PC-9 (cell line): ENCODE results near the gene EFNA3. TPM values are rescaled to one million over a fixed set of nuclear protein-coding genes. Genes with fewer than 3 reads are reported as not detected.

ENCODE experiments used
- BruUV-seq: library from RNA; stranded (reverse); fragments of 400-500 nt; replicated peaks from 2 replicates; lab custom pipeline; 2021; lab: Mats Ljungman, UMichigan
- CTCF ChIA-PET: fragments of 300-600 bp; sonication (Branson Sonifier 250); formaldehyde crosslinking; loops from one replicate; lab custom pipeline; 2022; ENCODE audit warnings: antibody characterized with exemption; lab: Charles Lee
- POLR2A ChIA-PET: fragments of 300-600 bp; sonication (Branson Sonifier 250); formaldehyde crosslinking; loops from one replicate; lab custom pipeline; 2022; ENCODE audit warnings: antibody characterized with exemption; ENCODE audit not compliant: unreplicated experiment; lab: Charles Lee
- DNase-seq, 2 experiments: peaks; one replicate each; pipeline versions ENCODE4 v3.0.0 to v3.0.0-alpha.2; 2015 to 2022; ENCODE audit warnings: mixed read lengths in 1 of 2
- H2AFZ ChIP-seq: fragments of 200-600 bp; sonication (generic); 2 replicates; pipeline ENCODE4 v1.8.1; 2017; ENCODE audit warnings: antibody characterized with exemption
- H3F3A ChIP-seq: fragments of 200-600 bp; sonication (generic); 2 replicates; pipeline ENCODE4 v1.8.1; 2017; ENCODE audit warnings: antibody characterized with exemption, mild to moderate bottlenecking, low read depth; ENCODE audit not compliant: insufficient read depth
- H3K27ac ChIP-seq: fragments of 200-600 bp; sonication (generic); 2 replicates; pipeline ENCODE4 v1.6.1; 2016; ENCODE audit warnings: mixed run types
- H3K27me3 ChIP-seq: fragments of 200-600 bp; sonication (generic); 2 replicates; pipeline ENCODE4 v1.6.1; 2016; ENCODE audit warnings: low read depth, mixed run types; ENCODE audit not compliant: insufficient read depth
- H3K36me3 ChIP-seq: fragments of 200-600 bp; sonication (generic); 2 replicates; pipeline ENCODE4 v1.6.1; 2016; ENCODE audit warnings: low read depth, mixed run types
- H3K4me1 ChIP-seq: fragments of 200-600 bp; sonication (generic); replicated peaks from 2 replicates; pipeline ENCODE4 v1.6.1; 2016; ENCODE audit warnings: mixed run types; ENCODE audit not compliant: insufficient read depth
- H3K4me2 ChIP-seq: fragments of 200-600 bp; sonication (generic); 2 replicates; pipeline ENCODE4 v1.6.1; 2017; ENCODE audit warnings: mixed run types
- H3K4me3 ChIP-seq: fragments of 200-600 bp; sonication (generic); 2 replicates; pipeline ENCODE4 v1.6.1; 2016; ENCODE audit warnings: mixed run types
- H3K79me2 ChIP-seq: fragments of 200-600 bp; sonication (generic); 2 replicates; pipeline ENCODE4 v1.6.1; 2017; ENCODE audit warnings: low read depth, mixed run types
- H3K9me2 ChIP-seq: fragments of 200-600 bp; sonication (generic); 2 replicates; pipeline ENCODE4 v1.8.1; 2017; ENCODE audit warnings: mild to moderate bottlenecking; ENCODE audit not compliant: insufficient read depth
- H3K9me3 ChIP-seq: fragments of 200-600 bp; sonication (generic); 2 replicates; pipeline ENCODE4 v1.8.1; 2016; ENCODE audit warnings: low read depth; ENCODE audit not compliant: insufficient read depth
- H4K20me1 ChIP-seq: fragments of 200-600 bp; sonication (generic); 2 replicates; pipeline ENCODE4 v1.8.1; 2017; ENCODE audit not compliant: insufficient read depth
- CTCF ChIP-seq: fragments of 200-600 bp; sonication (generic); conservative IDR thresholded peaks from 2 replicates; pipeline ENCODE4 v1.6.1; 2017; ENCODE audit warnings: mixed run types, antibody characterized with exemption, mild to moderate bottlenecking, moderate library complexity
- EZH2 ChIP-seq: fragments of 200-600 bp; sonication (generic); IDR thresholded peaks from 2 replicates; pipeline ENCODE4 v1.8.0; 2017; ENCODE audit warnings: antibody characterized with exemption, low read depth
- intact Hi-C: fragments of 100-400 bp; cut with micrococcal nuclease; formaldehyde crosslinking; loops from one replicate; pipeline ENCODE4 v1.10.0; 2022; ENCODE audit not compliant: unreplicated experiment
- total RNA-seq: library from RNA; stranded (reverse); gene quantifications from 2 replicates; pipeline ENCODE4 v1.2.3, GENCODE V29; 2021

EFNA3 gene
- total RNA-seq, 1 experiment from 2014 or later = 6.7 TPM

- no TSS peak for BruUV-seq
- peaks cover 65% of the 10 kb centered on the region for H3F3A ChIP-seq
- peak overlapping the region; percentile 99 for H3K27ac ChIP-seq
- ChIA-PET POLR2A (interaction anchor here (0.6 to 1.1 kb wide), 2 partner anchors 21 to 42 kb away, joined by 4 to 15 read pairs; no protein-coding TSS in a partner anchor), CTCF (interaction anchor here (0.6 kb wide), 1 partner anchor 10 kb away, joined by 4 read pairs; no protein-coding TSS in a partner anchor)
- H3K9me2 ChIP-seq = no peaks in the 10 kb centered on the region
- no peaks in the 10 kb centered on the region for H3K27me3 ChIP-seq
- peaks cover 56% of the 10 kb centered on the region for H3K4me1 ChIP-seq
- no peak for DNase-seq
- H3K9me3 ChIP-seq = no peaks in the 10 kb centered on the region
- H3K4me2 ChIP-seq = peak overlapping the region; percentile 94
- peak overlapping the region; percentile 78; the same call in 1 of the 2 replicates for H3K4me3 ChIP-seq
- no peak overlapping the region for H2AFZ ChIP-seq
- no peaks in the 10 kb centered on the region for H4K20me1 ChIP-seq
- TF ChIP-seq EZH2 = no peak
- TF ChIP-seq CTCF = no peak
- peaks cover 29% of the 10 kb centered on the region for H3K36me3 ChIP-seq
- H3K79me2 ChIP-seq = peaks cover 61% of the 10 kb centered on the region
- intact Hi-C loops = loop anchor here (2.0 kb wide), 1 partner anchor 49 kb away; no protein-coding TSS in a partner anchor
Measured at GRCh38 chr1:155133799-155134281, 55.2 kb downstream of the EFNA3 start.

GRCh38 chr1:155134322-155134721 is 55.7 kb downstream of the EFNA3 start:
- H4K20me1 ChIP-seq = no peaks in the 10 kb centered on the region
- peak overlapping the region; percentile 78 for H3K4me3 ChIP-seq
- DNase-seq = peak in 1 of 2 experiments; percentile 44
- no peaks in the 10 kb centered on the region for H3K27me3 ChIP-seq
- peaks cover 60% of the 10 kb centered on the region for H3K4me1 ChIP-seq
- POLR2A ChIA-PET = interaction anchor here (0.6 to 1.1 kb wide), 2 partner anchors 22 to 43 kb away, joined by 4 to 15 read pairs; no protein-coding TSS in a partner anchor
- intact Hi-C loops = loop anchor here (2.0 kb wide), 1 partner anchor 50 kb away; no protein-coding TSS in a partner anchor
- CTCF ChIA-PET = interaction anchor here (0.6 to 1.1 kb wide), 2 partner anchors 9 kb away, joined by 3 to 4 read pairs; no protein-coding TSS in a partner anchor
- H3K27ac ChIP-seq = peak overlapping the region; percentile 99
- no peaks in the 10 kb centered on the region for H3K9me2 ChIP-seq
- peaks cover 60% of the 10 kb centered on the region for H3K79me2 ChIP-seq
- peaks cover 61% of the 10 kb centered on the region for H3F3A ChIP-seq
- BruUV-seq = no TSS peak
- peaks cover 29% of the 10 kb centered on the region for H3K36me3 ChIP-seq
- peak overlapping the region; percentile 94 for H3K4me2 ChIP-seq
- no peaks in the 10 kb centered on the region for H3K9me3 ChIP-seq
- H2AFZ ChIP-seq = no peak overlapping the region
- no peak for TF ChIP-seq EZH2
- TF ChIP-seq CTCF = no peak

GRCh38 chr1:155134880-155135414 is 56.3 kb downstream of the EFNA3 start:
- POLR2A ChIA-PET = interaction anchor here (0.6 to 1.1 kb wide), 3 partner anchors 43 to 770 kb away, joined by 3 to 15 read pairs (median 4); no protein-coding TSS in a partner anchor
- no peak for TF ChIP-seq EZH2
- TF ChIP-seq CTCF = no peak
- peak; percentile 94 to 98 for DNase-seq
- peaks cover 66% of the 10 kb centered on the region for H3K79me2 ChIP-seq
- H3K9me2 ChIP-seq = no peaks in the 10 kb centered on the region
- no peak overlapping the region for H2AFZ ChIP-seq
- BruUV-seq = TSS peak; percentile 68
- H4K20me1 ChIP-seq = no peaks in the 10 kb centered on the region
- intact Hi-C loops = loop anchor here (1.0 to 5.0 kb wide), 4 partner anchors 8 to 163 kb away; partner anchors contain the start of genes CKS1B, EFNA1 and SHC1
- H3F3A ChIP-seq = peaks cover 60% of the 10 kb centered on the region
- H3K27me3 ChIP-seq = no peaks in the 10 kb centered on the region
- peak overlapping the region; percentile 94 for H3K4me2 ChIP-seq
- H3K36me3 ChIP-seq = peaks cover 29% of the 10 kb centered on the region
- H3K9me3 ChIP-seq = no peaks in the 10 kb centered on the region
- peak overlapping the region; percentile 78 for H3K4me3 ChIP-seq
- CTCF ChIA-PET = interaction anchor here (1.1 kb wide), 1 partner anchor 9 kb away, joined by 3 read pairs; no protein-coding TSS in a partner anchor
- H3K27ac ChIP-seq = peak overlapping the region; percentile 99
- H3K4me1 ChIP-seq = peaks cover 60% of the 10 kb centered on the region
